DOHH2 (cell line): ENCODE data around the gene KCNMA1.
"Not testable (repeated sequence)": the region's sequence is repeated elsewhere in the genome, so short reads cannot be mapped to it uniquely, and the experiment has no call there.

ENCODE experiments used
- H3F3A ChIP-seq: fragments of 200-600 bp; sonication (generic), shearing (Covaris generic); 2 replicates; pipeline ENCODE4 v1.6.0; 2016; ENCODE audit warnings: antibody characterized with exemption, mild to moderate bottlenecking; ENCODE audit not compliant: control insufficient read depth, insufficient read depth
- H3K27ac ChIP-seq: fragments of 200-600 bp; sonication (generic); 2 replicates; pipeline ENCODE4 v1.5.1; 2014; ENCODE audit warnings: low read depth, mild to moderate bottlenecking, low read length, moderate library complexity
- H3K27me3 ChIP-seq: fragments of 200-600 bp; sonication (generic); 2 replicates; pipeline ENCODE4 v1.6.1; 2014; ENCODE audit warnings: mild to moderate bottlenecking, low read length, mixed read lengths; ENCODE audit not compliant: control insufficient read depth
- H3K36me3 ChIP-seq: fragments of 200-600 bp; sonication (generic); 2 replicates; pipeline ENCODE4 v1.6.1; 2014; ENCODE audit warnings: mild to moderate bottlenecking, low read length, moderate library complexity, mixed read lengths; ENCODE audit not compliant: control insufficient read depth
- H3K4me1 ChIP-seq: fragments of 200-600 bp; sonication (generic); 2 replicates; pipeline ENCODE4 v1.6.1; 2014; ENCODE audit warnings: mild to moderate bottlenecking, low read length, mixed read lengths; ENCODE audit not compliant: control insufficient read depth
- H3K4me2 ChIP-seq: fragments of 200-600 bp; sonication (generic); 2 replicates; pipeline ENCODE4 v1.6.0; 2014; ENCODE audit warnings: mild to moderate bottlenecking, low read length, moderate library complexity
- H3K4me3 ChIP-seq: fragments of 200-600 bp; sonication (generic); 2 replicates; pipeline ENCODE4 v1.5.1; 2014; ENCODE audit warnings: mild to moderate bottlenecking, low read length, mixed read lengths
- H3K79me2 ChIP-seq: fragments of 200-600 bp; sonication (generic); 2 replicates; pipeline ENCODE4 v1.6.1; 2014; ENCODE audit warnings: mild to moderate bottlenecking, low read length, mixed read lengths; ENCODE audit not compliant: control insufficient read depth
- H3K9me2 ChIP-seq: fragments of 200-600 bp; sonication (generic); replicated peaks from 2 replicates; pipeline ENCODE4 v1.6.1; 2014; ENCODE audit warnings: mild to moderate bottlenecking, low read length, mixed read lengths; ENCODE audit not compliant: control insufficient read depth
- H3K9me3 ChIP-seq: fragments of 200-600 bp; sonication (generic); 2 replicates; pipeline ENCODE4 v1.6.1; 2014; ENCODE audit warnings: antibody characterized with exemption, low read length, mixed read lengths; ENCODE audit not compliant: control insufficient read depth, insufficient read depth
- H4K20me1 ChIP-seq: fragments of 200-600 bp; sonication (generic); 2 replicates; pipeline ENCODE4 v1.6.0; 2014; ENCODE audit warnings: low read depth, mild to moderate bottlenecking, antibody characterized with exemption, low read length, moderate library complexity; ENCODE audit not compliant: control insufficient read depth, insufficient read depth
- CTCF ChIP-seq: fragments of 200-600 bp; sonication (generic); IDR thresholded peaks from one replicate; pipeline ENCODE4 v1.5.1; 2014; ENCODE audit warnings: antibody characterized with exemption, mild to moderate bottlenecking, low read depth, low read length; ENCODE audit not compliant: poor library complexity, severe bottlenecking
- EZH2phosphoT487 ChIP-seq: fragments of 200-600 bp; sonication (generic); IDR thresholded peaks from 2 replicates; pipeline ENCODE4 v1.6.1; 2017; ENCODE audit warnings: borderline replicate concordance, mild to moderate bottlenecking, antibody characterized with exemption, low read length, moderate library complexity, mixed read lengths

The KCNMA1 gene

GRCh38 chr10:77522268-77522809 lies 115.3 kb downstream of the KCNMA1 start:
- H3K9me3 ChIP-seq: no peaks in the 10 kb centered on the region
- no peaks in the 10 kb centered on the region for H3K36me3 ChIP-seq
- no peak overlapping the region for H3K4me3 ChIP-seq
- H3F3A ChIP-seq: no peaks in the 10 kb centered on the region
- no peaks in the 10 kb centered on the region for H3K9me2 ChIP-seq
- no peaks in the 10 kb centered on the region; the same call in 1 of the 2 replicates for H3K4me1 ChIP-seq
- TF ChIP-seq EZH2phosphoT487 (no peak), CTCF (no peak)
- H3K27ac ChIP-seq: no peak overlapping the region
- H4K20me1 ChIP-seq: no peaks in the 10 kb centered on the region
- no peaks in the 10 kb centered on the region for H3K27me3 ChIP-seq
- no peaks in the 10 kb centered on the region for H3K79me2 ChIP-seq
- no peak overlapping the region for H3K4me2 ChIP-seq

GRCh38 chr10:77520995-77521394 lies 116.6 kb downstream of the KCNMA1 start:
- Histone ChIP-seq H3K4me3 (no peak overlapping the region), H3K79me2 (no peaks in the 10 kb centered on the region), H3K27me3 (no peaks in the 10 kb centered on the region), H4K20me1 (no peaks in the 10 kb centered on the region), H3K36me3 (no peaks in the 10 kb centered on the region), H3K9me3 (no peaks in the 10 kb centered on the region), H3K9me2 (no peaks in the 10 kb centered on the region), H3K4me1 (no peaks in the 10 kb centered on the region; the same call in 1 of the 2 replicates), H3K27ac (no peak overlapping the region), H3K4me2 (no peak overlapping the region), H3F3A (no peaks in the 10 kb centered on the region)
- TF ChIP-seq EZH2phosphoT487 (no peak), CTCF (no peak)

- no peaks in the 10 kb centered on the region for H3F3A ChIP-seq
- no peaks in the 10 kb centered on the region for H3K9me2 ChIP-seq
- no peak overlapping the region for H3K4me2 ChIP-seq
- H3K36me3 ChIP-seq: no peaks in the 10 kb centered on the region
- no peak overlapping the region for H3K4me3 ChIP-seq
- no peaks in the 10 kb centered on the region for H3K79me2 ChIP-seq
- H3K27ac ChIP-seq: no peak overlapping the region
- TF ChIP-seq CTCF (no peak), EZH2phosphoT487 (no peak)
- H3K4me1 ChIP-seq: no peaks in the 10 kb centered on the region; the same call in 1 of the 2 replicates
- no peaks in the 10 kb centered on the region for H3K9me3 ChIP-seq
- no peaks in the 10 kb centered on the region for H4K20me1 ChIP-seq
- no peaks in the 10 kb centered on the region for H3K27me3 ChIP-seq
These were observed 117.3 kb downstream of the KCNMA1 start for GRCh38 chr10:77520290-77520689.

- H3K4me1 ChIP-seq, H4K20me1 ChIP-seq, H3K4me3 ChIP-seq, H3K9me2 ChIP-seq, H3K4me2 ChIP-seq, H3K27me3 ChIP-seq, H3K36me3 ChIP-seq, H3K79me2 ChIP-seq, H3F3A ChIP-seq, H3K27ac ChIP-seq, H3K9me3 ChIP-seq: not testable (repeated sequence)
These were observed 117.8 kb downstream of the KCNMA1 start for GRCh38 chr10:77519791-77520190.
